ENCODE measurements around the gene IL9.

The IL9 gene

DNA sequence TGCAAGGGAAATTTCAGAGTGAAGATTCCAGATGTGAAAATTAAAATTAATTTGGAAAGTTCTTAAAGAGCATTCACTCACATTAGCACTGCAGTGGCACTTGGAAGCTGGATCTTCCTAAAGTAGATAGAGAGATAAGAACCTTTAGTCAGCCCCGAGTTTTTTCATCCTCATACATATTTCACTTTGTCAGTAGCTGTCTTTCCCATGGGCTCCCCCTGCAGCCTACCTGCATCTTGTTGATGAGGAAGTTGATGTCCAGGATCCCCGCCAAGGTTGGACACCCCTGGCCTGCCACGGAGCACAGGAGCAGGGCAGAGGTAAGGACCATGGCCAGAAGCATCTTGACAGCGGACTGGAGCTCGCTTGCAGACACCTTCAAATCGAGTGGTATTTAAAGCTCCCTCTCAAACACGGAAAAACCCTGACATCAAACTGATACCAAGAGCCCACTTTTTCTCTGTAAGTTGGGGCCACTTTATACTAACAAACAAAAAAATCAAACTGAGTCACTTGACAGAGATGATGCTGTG lies at the start of gene IL9:
IL9 (minus strand) TSS at position 368 of the 533 bp plus-strand sequence; CDS start at position 343, 25 bp downstream.
- DNase-seq (ENCODE audit: low spot score) = no peak

DNA sequence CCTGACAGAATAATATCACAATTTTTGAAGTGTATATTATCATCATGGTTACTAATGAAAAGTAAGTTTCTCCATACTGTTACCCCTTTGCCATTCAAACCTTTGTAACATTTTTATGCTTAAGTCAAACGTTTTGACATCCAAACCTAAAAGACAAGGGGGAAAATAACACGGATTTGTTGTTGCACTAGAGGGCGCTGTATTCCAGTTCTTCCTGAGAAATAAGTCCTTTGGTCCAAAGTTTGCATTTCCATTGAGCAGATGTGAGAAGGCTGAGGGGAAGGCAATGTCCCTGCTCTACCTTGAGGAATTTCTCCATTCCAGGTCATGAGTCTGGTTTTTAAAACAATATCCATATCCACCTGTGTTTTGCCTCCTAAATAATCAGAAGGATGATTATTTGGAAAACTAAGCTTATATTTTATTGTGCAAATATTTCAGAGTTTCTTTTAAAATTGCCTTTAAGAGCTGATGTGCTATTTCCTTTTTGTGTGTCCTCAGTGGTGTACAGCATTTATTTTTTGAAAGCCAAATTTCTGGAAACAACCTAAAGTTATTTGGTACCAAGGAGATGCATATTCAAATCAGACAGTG lies 49.4 kb upstream of the IL9 start:
- peak; percentile 56 for DNase-seq (ENCODE audit: low spot score)

DNA sequence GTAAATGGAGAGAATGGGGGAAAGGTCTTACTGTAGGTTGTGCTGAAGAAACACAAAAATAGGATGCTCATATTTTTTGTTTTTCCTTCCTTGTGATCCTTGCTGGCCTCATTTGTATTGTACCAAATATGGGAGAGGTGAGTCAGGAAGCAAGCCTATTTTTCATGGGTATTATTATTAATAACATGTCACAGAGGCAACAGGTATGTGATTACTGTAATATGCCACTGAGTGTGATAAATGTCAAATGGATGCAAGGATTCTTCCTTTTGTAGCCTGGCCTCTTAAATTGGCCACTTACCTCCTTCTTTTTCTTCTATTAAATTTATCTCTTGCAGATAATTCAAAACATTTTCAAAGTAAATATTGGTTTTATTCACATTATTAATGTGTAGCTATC lies 48.9 kb upstream of the IL9 start:
- no peak for DNase-seq (ENCODE audit: low spot score)

DNA sequence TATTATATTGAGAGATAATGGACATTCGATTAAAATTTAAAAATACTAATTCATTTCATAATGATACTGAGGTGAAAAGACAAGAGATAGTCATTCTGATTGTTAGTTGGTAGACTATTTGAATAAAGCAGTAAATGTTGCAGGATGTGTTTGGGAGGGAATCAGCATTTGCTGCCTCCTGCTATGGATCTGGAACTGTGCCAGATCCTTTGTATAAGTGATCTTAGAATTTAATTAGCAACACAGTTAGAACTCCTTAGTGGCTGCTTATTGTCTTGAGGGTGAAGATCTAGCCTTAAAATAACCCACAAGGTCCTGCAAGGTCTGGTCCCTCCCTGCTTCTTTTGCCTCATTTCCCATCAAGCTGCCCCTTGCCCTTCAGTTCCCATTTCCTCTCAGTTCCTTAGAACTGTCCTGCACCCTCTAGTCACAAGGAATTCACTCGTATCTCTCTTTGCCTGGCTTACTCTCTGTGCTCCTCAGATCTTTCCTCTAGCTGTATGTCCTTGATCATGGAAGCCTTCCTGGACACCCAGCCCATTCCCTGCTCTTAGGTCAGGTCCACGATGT lies 46.6 kb upstream of the IL9 start:
- no peak for DNase-seq (ENCODE audit: low spot score)

DNA sequence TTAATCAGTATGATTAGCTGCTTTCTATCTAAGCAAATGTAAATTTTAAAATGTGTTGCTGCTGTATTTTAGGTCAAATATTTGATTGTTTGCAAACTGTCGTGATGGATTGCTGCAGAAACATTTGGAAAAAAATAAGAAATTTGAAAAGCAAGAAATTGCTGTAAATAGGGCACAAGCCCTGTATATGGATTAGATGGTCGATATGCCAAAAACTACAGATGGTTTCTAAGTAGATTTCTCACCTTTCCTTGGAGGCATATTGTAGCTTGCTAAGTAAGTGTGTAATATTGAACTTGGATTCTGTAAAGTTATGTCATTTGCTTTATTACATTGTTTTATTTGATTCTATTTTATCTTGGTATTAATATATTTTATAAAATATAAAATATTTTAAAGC lies 46.1 kb upstream of the IL9 start:
- DNase-seq (ENCODE audit: low spot score) = no peak

DNA sequence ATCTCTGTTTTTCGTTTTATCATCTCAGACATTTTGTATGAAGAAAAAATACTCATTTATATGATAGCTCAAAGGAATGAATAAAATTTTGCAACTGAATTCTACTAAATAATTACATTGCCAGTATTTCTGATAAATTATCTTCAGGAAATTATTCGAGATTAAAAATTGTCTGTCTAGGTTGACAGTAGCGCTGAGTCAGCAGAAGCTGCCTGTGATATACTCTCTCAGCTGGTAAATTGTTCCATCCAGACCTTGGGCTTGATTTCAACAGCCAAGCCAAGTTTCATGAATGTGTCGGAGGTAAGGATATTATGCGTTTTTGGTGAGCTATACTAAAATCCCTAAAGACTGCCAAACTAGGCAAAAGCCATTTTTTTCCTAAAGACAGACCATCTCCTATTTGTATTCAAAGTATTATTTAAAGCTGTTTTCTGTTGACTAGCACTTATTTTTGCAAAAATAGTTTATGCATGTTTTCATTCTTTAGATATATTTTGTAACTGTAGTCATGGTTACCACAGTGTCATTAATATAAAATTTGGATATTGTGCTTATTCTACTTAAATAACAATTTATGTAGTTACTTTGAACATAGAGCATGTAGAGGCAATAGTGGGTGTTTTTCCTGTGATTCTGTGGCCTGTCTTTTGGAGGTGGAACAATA lies 41.7 kb upstream of the IL9 start:
- DNase-seq (ENCODE audit: low spot score) = no peak

DNA sequence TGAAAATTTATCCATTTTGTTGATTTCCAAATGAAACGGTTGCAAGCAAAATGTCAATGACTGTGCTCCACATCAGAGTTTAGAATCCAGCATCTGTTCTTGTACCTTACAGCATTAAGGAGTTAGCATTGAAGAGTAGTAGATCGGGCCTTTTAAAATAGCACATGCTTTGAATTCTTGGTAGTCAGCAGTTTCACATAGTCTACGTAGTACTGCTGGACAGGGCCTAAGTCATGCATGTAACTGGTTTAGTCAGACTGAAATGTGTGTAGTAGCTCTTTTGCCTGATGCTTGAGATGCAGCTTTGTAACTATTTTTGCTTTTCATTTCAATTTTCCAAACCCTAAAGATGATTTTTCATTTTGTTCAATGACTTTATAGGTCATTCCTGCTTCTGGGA lies 39.3 kb upstream of the IL9 start:
- no peak for DNase-seq (ENCODE audit: low spot score)

DNA sequence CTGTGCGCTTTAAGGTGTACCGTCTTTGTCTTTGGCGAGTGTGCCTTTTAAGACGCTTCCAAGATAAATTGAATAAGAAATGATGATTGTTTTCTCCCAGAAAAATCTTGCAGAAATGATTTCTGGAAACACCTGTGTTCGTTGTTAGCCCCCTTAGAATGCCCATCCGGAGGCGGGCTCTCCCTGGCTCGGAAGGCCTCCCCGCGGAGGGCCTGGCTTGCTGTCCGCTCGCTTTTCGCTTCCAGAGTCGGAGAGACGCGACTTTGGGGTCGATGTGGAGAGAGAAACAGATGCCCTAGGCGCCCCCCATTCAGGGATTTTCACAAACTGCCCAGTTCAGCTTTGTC lies 35.3 kb upstream of the IL9 start:
- DNase-seq (ENCODE audit: low spot score) = peak; percentile 44

DNA sequence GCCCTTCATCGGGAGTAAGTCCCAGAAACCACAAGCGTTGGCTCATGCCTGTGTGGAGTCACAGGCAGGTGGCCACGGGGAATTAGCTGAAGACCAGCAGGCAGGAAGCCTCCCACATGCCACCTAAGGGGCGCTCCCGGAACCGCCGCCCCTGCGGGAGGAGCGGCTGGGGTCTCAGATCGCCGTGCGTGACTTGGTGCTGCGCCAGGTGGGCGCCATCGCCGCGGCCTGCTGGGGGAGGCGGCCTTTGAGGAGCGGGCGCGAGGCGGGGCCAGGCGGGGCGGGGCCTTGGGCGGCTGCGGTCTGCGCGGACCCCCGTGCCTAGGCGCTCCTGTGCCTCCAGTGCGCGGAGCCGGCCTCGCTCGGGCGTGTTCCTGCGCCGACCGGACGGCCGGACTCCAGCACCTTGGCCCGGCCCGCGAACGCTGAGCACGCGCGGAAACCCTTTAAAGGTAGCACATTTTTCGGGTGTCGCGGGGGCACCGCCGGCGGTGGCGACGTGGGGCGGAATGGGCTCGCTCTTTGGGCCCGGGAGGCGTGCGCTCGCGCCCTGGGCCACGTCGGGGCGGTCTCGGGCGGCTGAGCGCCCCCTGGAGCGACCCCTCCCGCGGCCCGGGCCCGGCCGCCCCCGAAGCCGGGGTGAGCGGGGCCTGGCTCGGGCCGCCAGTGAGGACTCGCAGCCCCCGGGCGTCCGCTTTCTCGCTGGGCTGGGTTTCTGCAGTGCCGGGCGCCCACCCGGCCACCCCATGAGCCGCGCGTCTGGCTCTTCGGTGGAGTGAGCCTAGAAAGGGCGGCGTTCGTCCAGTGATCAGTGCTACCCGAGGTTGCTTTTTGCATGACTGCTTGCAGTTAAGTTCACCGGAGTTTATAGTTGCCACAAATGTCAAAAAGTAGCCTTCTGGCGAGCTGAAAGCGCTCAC lies 34.6 kb upstream of the IL9 start:
- DNase-seq (ENCODE audit: low spot score) = peak; percentile 77

DNA sequence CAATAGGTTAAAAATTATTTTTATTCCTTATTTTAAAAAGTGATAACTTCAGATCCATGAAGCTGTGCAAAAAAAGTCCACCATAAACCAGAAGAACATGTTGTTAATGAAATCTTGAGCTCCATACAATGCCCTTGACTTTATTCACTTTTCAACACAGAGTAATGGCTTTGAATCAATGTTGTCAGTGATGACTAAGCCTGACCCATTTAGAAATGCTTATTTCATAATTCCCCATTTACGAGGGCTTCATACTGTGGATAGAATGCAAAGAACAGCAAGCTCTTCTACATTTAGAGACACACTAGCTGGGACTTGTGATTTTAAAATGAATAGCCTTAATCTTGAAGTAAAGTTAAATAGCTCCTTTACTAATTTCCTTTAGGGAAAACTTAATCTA lies 25.7 kb upstream of the IL9 start:
- no peak for DNase-seq (ENCODE audit: low spot score)

DNA sequence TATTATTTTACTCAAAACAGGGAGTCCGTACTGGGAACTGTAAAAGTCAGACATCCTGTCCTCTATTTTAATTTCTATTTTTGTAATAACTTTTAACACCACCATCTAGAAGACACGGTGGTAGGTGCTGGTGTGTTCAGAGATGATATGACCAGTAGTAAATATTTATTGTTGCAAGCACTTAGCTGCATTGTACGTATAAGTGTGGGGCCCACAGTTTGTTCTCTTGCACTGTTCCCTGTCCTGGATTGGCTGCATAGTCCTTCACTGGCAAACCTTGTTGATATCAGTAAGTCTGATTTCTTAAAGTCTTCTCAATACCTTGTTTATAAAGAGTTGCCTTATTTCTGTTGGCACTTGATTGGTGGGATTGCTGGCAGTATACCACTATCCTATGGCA lies 24.6 kb upstream of the IL9 start:
- DNase-seq (ENCODE audit: low spot score) = no peak

DNA sequence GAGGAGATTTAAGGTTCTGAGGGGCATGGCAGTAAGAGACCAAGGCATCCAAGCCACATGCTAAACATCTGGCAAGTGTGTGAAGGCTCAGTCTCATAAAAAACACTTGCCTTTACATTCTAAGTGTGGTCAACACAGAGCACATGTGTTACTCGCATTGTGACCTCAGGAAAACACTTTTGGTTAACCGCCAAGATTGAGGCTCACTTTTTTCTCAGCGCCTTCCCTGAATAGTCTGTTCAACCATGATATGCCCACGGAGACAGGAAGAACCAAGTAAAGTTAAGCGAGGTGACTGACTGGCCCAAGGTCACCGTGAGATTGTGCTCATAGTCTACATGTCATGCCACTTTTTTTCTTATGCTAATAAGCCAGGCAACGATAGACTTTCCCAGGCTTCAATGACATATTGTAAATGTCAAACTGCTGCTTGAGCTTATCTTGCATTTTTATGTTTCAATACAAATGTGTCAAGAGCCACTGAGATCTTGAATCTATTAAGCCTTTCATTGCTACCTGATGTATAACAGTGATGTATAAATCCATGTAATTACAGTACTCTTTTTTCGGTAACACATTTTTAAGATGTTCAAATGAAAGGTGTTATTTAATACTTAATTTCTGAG lies 21.1 kb upstream of the IL9 start:
- no peak for DNase-seq (ENCODE audit: low spot score)

DNA sequence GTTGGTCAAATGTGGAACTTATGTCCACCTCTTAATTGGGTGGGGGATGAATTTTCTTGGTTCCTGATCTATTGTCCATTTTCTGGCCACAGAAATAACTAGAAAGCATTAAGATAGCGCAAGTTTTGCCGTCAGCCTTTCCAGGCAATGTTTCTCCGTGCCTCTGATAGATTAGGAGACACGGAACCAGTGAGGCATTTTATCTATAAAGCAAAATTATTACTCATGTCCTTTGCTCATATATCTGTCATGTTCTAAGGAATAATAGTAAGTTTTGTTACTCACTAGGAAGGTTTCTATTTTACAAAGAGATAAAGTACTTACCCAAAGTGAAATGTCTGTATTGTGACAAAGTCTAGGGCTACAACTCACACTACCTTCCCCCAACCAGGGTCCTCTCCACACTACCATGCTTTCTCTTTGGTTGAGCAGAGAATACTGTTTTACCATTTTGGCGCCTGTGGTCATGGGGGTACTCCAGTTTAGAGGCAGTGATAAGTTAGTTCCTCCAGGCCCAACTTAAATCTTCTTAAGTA lies 19.9 kb upstream of the IL9 start:
- no peak for DNase-seq (ENCODE audit: low spot score)

DNA sequence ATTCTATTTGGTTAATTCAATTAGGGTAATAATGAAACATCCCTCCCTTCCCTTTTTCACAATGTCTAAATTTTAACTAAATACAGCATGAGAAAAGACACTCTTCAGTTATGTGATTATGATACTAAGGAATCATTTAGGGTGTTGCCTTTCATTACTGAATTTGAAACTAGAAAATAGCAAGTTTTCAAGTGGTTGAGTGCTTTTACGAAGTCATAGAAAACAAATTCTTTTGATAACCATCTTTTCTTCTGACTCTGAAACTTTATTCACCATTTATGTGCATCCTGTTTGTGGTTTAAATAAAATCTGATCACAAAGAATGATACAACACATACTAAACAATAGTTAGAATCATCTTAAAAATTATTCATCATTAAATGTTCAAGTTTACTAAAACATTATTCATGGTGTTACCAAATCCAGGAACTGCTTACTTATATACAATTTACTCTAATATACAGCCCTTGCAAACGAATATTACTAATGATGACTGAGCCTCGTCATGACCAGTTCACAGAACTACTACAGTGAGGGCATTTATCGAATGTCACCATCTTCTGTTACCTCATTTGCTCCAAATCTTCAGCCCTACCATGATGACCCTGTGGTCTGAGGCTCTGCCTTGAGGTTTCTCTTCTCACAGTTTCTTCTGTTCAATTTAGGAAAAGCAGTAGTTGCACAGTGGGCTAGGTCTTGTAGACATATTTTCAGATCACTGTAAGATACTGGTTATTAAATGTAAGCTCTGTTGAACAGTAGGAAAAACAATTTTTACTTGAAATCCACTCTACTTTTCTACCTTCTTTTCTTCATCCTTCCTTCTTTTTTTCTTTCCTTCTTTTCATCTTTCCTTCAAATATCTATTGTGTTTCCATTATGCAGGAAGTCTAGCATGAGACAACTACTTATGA lies 18.3 kb upstream of the IL9 start:
- DNase-seq (ENCODE audit: low spot score) = no peak

DNA sequence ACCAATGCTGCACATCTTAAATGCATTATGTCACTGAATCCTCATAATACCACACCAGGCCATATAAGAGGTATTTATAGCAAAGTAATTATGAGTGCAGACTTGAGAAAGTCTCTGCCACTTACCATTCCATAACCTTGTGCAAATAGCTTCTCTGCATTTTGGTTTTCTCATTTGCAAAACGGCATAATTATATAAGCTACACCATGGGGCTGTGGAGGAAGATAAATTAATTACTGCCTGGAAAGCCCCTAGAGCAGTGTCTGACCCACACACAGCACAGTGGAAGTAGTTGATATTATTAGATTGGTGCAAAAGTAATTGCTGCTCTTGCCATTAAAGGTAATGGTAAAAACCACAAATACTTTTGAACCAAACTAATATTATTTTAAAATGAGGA lies 9.5 kb upstream of the IL9 start:
- no peak for DNase-seq (ENCODE audit: low spot score)

DNA sequence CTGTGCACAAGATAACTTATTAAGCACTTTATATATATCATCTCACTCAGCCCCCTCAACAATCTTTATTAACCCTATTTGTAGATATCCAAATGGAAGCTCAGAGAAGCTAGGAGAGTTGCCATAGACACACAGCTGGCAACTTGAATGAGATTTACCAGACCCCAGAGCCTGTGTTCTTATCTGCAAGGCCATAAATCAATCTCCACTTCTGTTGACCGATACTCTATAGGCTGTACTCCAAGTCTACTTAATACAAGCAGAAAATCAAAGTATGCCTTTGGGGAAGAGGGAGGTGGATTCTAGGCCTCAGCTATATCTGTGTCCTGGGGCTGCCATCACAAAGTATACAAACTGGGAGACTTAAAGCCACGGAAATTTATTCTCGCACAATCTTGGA lies 6.0 kb upstream of the IL9 start:
- no peak for DNase-seq (ENCODE audit: low spot score)

DNA sequence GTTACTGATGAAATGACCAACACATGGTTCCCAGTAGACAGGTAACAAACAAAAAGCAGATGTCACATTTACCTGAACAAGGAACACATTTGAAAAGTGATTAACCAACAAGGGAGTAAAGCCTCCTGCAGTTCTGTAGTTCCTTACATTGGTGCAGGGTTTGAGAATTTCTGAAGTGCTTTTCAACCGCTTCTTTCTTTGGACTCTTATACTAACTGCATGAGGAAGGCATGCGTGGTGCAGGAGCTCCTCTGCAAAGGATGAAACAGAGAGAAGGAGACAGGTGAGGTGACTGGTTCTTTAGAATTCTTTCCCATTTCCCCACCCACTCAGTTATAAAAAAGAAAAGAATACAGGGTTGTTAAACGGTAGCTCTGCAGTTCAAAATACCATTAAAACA lies 4.6 kb upstream of the IL9 start:
- no peak for DNase-seq (ENCODE audit: low spot score)

DNA sequence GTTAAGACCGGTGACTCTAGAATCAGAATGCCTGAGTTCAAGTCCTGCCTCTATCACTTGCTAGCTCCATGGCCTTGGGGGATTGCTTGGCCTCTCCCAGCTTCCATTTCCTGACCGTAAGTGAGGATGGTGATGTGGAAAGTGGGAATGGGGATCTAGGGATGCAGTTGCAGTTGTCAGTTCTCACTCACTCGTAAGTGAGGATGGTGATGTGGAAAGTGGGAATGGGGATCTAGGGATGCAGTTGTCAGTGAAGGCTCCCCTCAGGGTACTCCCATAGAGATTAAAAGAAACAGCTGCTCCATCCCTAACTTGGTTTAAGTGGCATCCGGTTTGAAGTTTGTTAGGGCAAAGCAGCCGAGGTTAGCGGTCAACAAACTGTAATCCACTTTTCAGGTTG lies 3.0 kb upstream of the IL9 start:
- no peak for DNase-seq (ENCODE audit: low spot score)

DNA sequence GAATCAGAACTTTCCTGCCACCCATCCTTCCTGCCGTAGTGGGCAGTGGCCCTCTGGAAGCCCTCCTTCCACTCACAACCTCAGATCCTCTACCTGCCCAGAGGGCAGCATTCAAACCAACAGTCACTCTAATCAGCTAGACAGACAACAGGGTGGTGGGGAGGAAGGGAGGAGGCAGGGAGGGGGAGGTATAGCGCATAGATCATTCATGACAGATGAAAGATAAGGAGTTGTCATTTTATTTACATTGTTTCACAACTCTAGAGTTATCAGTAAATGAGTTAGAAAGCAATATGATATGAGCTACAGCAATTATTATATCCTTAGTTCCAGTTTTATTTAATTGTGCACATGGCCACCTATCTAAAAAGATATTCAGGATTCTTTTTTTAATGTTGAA lies 852 bp downstream of the IL9 start:
- DNase-seq (ENCODE audit: low spot score) = no peak

DNA sequence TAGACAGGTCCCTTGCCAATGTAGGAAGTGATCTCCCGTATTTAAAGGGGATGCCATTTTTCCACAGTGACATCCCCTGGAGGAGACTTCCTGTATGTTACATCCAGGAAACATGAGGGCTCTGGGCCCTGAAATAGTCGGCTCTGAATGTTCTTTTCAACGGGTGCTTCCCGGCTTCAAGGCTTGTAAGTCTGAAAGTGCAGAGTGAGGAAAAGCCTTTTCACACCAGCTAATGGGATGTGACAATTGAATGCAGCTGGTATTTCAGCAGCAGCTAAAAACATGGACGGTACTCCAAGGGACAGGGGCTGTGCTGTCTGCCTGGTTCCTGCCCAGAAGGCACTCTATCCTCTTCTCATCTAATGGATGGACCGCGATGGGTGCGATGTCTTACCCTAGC lies 1.4 kb downstream of the IL9 start:
- DNase-seq (ENCODE audit: low spot score) = no peak

DNA sequence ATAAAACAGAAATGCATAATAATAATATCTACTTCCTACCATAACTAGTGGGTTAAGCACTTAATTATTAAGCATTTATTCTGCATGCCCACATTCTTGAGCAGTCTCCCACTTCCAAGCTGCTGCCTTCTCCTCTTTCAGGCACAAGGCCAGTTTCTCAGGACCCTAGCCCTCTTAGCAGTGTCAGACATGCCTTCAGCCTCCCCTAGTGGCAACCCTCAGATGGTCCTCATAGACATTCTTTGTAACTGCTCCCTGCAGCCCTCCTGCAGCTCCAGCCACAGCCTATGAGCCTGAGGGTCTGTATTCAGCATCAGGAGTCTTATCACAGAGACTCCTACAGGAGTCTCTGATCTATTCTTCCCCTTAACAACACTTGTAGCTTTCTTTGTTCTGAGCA lies 3.9 kb downstream of the IL9 start:
- peak; percentile 68 for DNase-seq (ENCODE audit: low spot score)
